Large intestine (tissue), 3 donors: ENCODE data around the gene ARR3. TPM values are rescaled to one million over a fixed set of nuclear protein-coding genes. Genes with fewer than 3 reads are reported as not detected.

Experiments used
- DNase-seq, 2 donors: peaks; one replicate each; pipeline versions ENCODE4 v3.0.0 to v3.0.0-alpha.2; 2013
- H3K27ac ChIP-seq: one replicate; pipeline ENCODE4 v1.5.1; 2013; ENCODE audit warnings: low read length
- H3K27me3 ChIP-seq: 2 replicates; pipeline ENCODE4 v1.6.1; 2013; ENCODE audit warnings: low read length; ENCODE audit not compliant: control insufficient read depth, insufficient read depth
- H3K36me3 ChIP-seq: 2 replicates; pipeline ENCODE4 v1.6.1; 2013; ENCODE audit warnings: low read length; ENCODE audit not compliant: control insufficient read depth, insufficient read depth
- H3K4me1 ChIP-seq: one replicate; pipeline ENCODE4 v1.6.1; 2013; ENCODE audit warnings: low read length; ENCODE audit not compliant: control insufficient read depth, insufficient read depth
- H3K4me3 ChIP-seq: one replicate; pipeline ENCODE4 v1.5.1; 2013; ENCODE audit warnings: low read length
- H3K9me3 ChIP-seq: one replicate; pipeline ENCODE4 v1.6.1; 2013; ENCODE audit warnings: mild to moderate bottlenecking, low read depth, low read length, moderate library complexity; ENCODE audit not compliant: control insufficient read depth
- WGBS: methylation state at CpG from one replicate; pipeline ENCODE4 v1.1.5; 2013; ENCODE audit warnings: low lambda C conversion rate; ENCODE audit not compliant: insufficient coverage; 5-methylcytosine and 5-hydroxymethylcytosine counted together
- polyA plus RNA-seq: library from polyadenylated mRNA; unstranded; fragments of 120-200 nt; gene quantifications from one replicate; pipeline ENCODE4 v1.2.1, GENCODE V29; 2013

ARR3 gene
- polyA plus RNA-seq, 1 donor: 0.43 TPM

GRCh38 chrX:70247252-70247651 is 20.9 kb upstream of the ARR3 start:
- Histone ChIP-seq H3K27ac (no peak overlapping the region), H3K36me3 (no peaks in the 10 kb centered on the region), H3K9me3 (no peaks in the 10 kb centered on the region), H3K4me3 (no peak overlapping the region), H3K4me1 (no peaks in the 10 kb centered on the region), H3K27me3 (no peaks in the 10 kb centered on the region)
- no CpG with 5 or more reads among the region's 2 CpGs for WGBS
- no peak for DNase-seq

- no peak for DNase-seq
- no peak overlapping the region for H3K4me3 ChIP-seq
- peaks cover 5% of the 10 kb centered on the region for H3K4me1 ChIP-seq
- no peaks in the 10 kb centered on the region for H3K27me3 ChIP-seq
- no peaks in the 10 kb centered on the region for H3K36me3 ChIP-seq
- H3K27ac ChIP-seq: no peak overlapping the region
- 100% methylated on average over 1 of the region's 2 CpGs for WGBS
- no peaks in the 10 kb centered on the region for H3K9me3 ChIP-seq
Observed at GRCh38 chrX:70252491-70252890, 15.6 kb upstream of the ARR3 start.

GRCh38 chrX:70253377-70254062 is 14.6 kb upstream of the ARR3 start:
- H3K36me3 ChIP-seq: no peaks in the 10 kb centered on the region
- WGBS: no CpG with 5 or more reads among the region's 3 CpGs
- H3K9me3 ChIP-seq: no peaks in the 10 kb centered on the region
- H3K27ac ChIP-seq: no peak overlapping the region
- no peaks in the 10 kb centered on the region for H3K27me3 ChIP-seq
- H3K4me3 ChIP-seq: no peak overlapping the region
- H3K4me1 ChIP-seq: peaks cover 5% of the 10 kb centered on the region
- no peak for DNase-seq

- Histone ChIP-seq H3K4me1 (peaks cover 5% of the 10 kb centered on the region), H3K27me3 (no peaks in the 10 kb centered on the region), H3K9me3 (no peaks in the 10 kb centered on the region), H3K36me3 (no peaks in the 10 kb centered on the region), H3K27ac (peak overlapping the region; percentile 26), H3K4me3 (no peak overlapping the region)
- peak in 1 of 2 donors; percentile 19 for DNase-seq
- no CpG with 5 or more reads among the region's 1 CpG for WGBS
Observed at GRCh38 chrX:70254063-70254400, 14.1 kb upstream of the ARR3 start.

- Histone ChIP-seq H3K4me3 (no peak overlapping the region), H3K27me3 (no peaks in the 10 kb centered on the region), H3K27ac (peak overlapping the region; percentile 26), H3K4me1 (peaks cover 5% of the 10 kb centered on the region), H3K9me3 (no peaks in the 10 kb centered on the region), H3K36me3 (no peaks in the 10 kb centered on the region)
- peak; percentile 12 to 63 for DNase-seq
- no CpG with 5 or more reads among the region's 3 CpGs for WGBS
Observed at GRCh38 chrX:70254909-70255308, 13.2 kb upstream of the ARR3 start.

- Histone ChIP-seq H3K9me3 (no peaks in the 10 kb centered on the region), H3K36me3 (no peaks in the 10 kb centered on the region), H3K27me3 (no peaks in the 10 kb centered on the region), H3K4me1 (peaks cover 5% of the 10 kb centered on the region), H3K27ac (no peak overlapping the region), H3K4me3 (no peak overlapping the region)
- WGBS: no CpG with 5 or more reads among the region's 2 CpGs
- DNase-seq: no peak
Observed at GRCh38 chrX:70255452-70255851, 12.7 kb upstream of the ARR3 start.

GRCh38 chrX:70257423-70258288 is 10.5 kb upstream of the ARR3 start:
- peak in 1 of 2 donors; percentile 30 for DNase-seq
- Histone ChIP-seq H3K9me3 (no peaks in the 10 kb centered on the region), H3K4me3 (no peak overlapping the region), H3K4me1 (peaks cover 5% of the 10 kb centered on the region), H3K27ac (no peak overlapping the region), H3K27me3 (no peaks in the 10 kb centered on the region), H3K36me3 (no peaks in the 10 kb centered on the region)
- no CpG with 5 or more reads among the region's 5 CpGs for WGBS

- no CpG with 5 or more reads among the region's 4 CpGs for WGBS
Observed at GRCh38 chrX:70260104-70260503, 8.0 kb upstream of the ARR3 start, which contains the start of gene P2RY4. TSS of gene P2RY4 (minus strand) at chrX:70260204. CDS start at chrX:70259624, 580 bp downstream.

GRCh38 chrX:70262952-70263567 is 5.1 kb upstream of the ARR3 start:
- Histone ChIP-seq H3K36me3 (no peaks in the 10 kb centered on the region), H3K4me3 (no peak overlapping the region), H3K27ac (no peak overlapping the region), H3K9me3 (no peaks in the 10 kb centered on the region), H3K4me1 (no peaks in the 10 kb centered on the region), H3K27me3 (no peaks in the 10 kb centered on the region)
- WGBS: 0% methylated on average over 1 of the region's 7 CpGs
- peak; percentile 38 to 57 for DNase-seq

More at GRCh38 chrX:70260104-70260503, 8.0 kb upstream of the ARR3 start, which contains the start of gene P2RY4:
- DNase-seq: peak; percentile 24 to 37
- Histone ChIP-seq H3K27me3 (no peaks in the 10 kb centered on the region), H3K27ac (no peak within 1 kb of the TSS), H3K4me1 (no peaks in the 10 kb centered on the region), H3K4me3 (no peak within 1 kb of the TSS), H3K36me3 (no peaks in the 10 kb centered on the region), H3K9me3 (no peaks in the 10 kb centered on the region)

- Histone ChIP-seq H3K27ac (no peak overlapping the region), H3K9me3 (no peaks in the 10 kb centered on the region), H3K4me3 (no peak overlapping the region), H3K27me3 (no peaks in the 10 kb centered on the region), H3K4me1 (no peaks in the 10 kb centered on the region), H3K36me3 (no peaks in the 10 kb centered on the region)
- WGBS: no CpG with 5 or more reads among the region's 3 CpGs
- no peak for DNase-seq
Observed at GRCh38 chrX:70264784-70265183, 3.4 kb upstream of the ARR3 start.
